GM12801 (cell line): ENCODE results near the gene MPHOSPH9.

ENCODE experiments used
- TF ChIP-seq, protein P1 (sequence below): IDR thresholded peaks from one replicate; pipeline ENCODE4 v1.5.1; 2011; ENCODE audit warnings: control low read depth; ENCODE audit not compliant: insufficient read length; ENCODE audit errors: extremely low read depth

The MPHOSPH9 gene

DNA sequence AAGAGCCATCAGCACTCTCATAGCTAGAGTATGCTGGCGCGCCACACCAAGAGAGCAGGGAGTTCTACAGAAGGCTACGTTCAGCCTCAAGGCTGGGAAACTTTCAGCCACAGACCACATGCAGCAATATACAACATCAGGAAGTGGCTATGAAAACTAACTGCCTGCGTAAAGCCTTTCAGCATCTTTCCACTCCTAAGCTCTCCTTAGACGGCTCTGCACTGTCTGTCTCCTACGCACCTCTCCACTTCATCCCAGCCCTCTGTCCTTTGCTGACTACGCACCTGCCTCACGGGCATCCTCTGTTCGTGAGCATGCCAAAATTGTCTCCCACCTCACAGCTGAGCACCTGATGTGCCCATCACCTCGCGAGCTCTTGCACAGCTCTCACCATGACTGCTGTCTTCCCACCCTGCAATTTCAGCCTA lies 9.7 kb downstream of the MPHOSPH9 start:
- TF ChIP-seq, protein P1, sequence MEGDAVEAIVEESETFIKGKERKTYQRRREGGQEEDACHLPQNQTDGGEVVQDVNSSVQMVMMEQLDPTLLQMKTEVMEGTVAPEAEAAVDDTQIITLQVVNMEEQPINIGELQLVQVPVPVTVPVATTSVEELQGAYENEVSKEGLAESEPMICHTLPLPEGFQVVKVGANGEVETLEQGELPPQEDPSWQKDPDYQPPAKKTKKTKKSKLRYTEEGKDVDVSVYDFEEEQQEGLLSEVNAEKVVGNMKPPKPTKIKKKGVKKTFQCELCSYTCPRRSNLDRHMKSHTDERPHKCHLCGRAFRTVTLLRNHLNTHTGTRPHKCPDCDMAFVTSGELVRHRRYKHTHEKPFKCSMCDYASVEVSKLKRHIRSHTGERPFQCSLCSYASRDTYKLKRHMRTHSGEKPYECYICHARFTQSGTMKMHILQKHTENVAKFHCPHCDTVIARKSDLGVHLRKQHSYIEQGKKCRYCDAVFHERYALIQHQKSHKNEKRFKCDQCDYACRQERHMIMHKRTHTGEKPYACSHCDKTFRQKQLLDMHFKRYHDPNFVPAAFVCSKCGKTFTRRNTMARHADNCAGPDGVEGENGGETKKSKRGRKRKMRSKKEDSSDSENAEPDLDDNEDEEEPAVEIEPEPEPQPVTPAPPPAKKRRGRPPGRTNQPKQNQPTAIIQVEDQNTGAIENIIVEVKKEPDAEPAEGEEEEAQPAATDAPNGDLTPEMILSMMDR, result no peak

DNA sequence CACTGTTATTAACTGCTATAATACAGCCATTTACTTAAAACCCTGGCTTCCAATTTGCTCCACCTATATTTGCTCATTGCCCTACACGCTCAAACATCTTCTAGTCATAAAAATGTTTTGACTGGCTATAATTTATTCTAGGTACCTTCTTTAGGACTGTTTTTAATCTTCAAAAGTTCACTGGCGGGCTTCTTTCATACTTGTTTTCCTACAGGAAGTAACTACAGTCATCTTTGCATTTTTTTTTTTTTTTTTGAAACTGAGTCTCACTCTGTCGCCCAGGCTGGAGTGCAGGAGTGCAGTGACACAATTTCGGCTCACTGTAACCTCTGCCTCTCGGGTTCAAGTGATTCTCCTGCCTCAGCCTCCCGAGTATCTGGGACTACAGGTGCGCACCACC lies 32.5 kb downstream of the MPHOSPH9 start:
- TF ChIP-seq, protein P1, result no peak

DNA sequence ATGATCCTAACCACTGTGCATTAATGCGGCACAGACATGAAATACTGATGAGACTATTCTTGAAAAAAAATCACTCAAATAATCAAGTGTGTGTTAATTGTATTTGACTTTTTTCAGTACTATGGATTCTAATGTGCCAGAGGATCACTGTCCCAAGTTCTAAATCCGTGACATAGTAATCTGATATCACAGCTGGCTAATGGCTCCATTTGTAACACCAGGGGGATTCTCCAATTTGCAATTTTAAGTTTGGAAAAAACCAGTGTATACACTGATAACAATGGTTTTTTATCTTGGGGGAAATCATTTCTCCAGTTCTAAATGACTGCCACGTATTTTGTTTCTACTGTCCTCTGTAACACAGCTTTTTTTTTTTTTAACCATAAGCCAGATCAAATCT lies 33.0 kb downstream of the MPHOSPH9 start:
- TF ChIP-seq, protein P1, result no peak

DNA sequence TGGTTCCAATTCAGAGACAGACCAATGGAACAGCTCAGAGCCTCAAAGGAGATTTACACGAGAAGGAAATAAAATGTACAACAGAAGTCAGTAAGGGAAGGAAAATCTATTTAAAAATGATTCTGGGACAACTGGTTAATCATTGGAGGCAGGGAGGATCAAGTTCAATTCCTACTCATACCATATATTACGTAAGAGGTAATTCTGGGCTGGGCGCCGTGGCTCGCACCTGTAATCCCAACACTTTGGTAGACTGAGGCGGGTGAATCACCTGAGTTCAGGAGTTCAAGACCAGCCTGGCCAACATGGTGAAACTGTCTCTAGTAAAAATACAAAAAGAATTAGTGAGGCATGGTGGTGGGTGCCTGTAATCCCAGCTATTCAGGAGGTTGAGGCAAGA lies 45.3 kb downstream of the MPHOSPH9 start:
- TF ChIP-seq, protein P1, result no peak

DNA sequence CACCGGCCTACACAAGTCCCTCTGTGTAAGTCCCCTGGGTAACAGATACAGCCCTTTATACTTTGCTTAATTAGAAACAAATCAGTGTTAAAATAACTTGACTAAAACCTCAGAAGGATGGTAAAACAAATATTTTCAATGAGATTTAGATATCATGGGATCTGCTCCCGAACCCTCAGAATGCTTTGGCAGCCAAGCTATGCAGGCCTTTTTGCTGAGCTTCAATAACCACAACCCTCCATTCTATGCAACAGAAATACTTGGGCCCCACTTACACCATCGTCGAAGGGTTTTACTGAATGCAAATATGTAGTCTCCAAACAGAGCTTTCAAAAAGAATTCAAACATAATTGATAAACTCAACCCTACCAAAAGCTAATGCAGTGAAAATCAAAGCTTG lies 52.8 kb downstream of the MPHOSPH9 start:
- TF ChIP-seq, protein P1, result no peak

DNA sequence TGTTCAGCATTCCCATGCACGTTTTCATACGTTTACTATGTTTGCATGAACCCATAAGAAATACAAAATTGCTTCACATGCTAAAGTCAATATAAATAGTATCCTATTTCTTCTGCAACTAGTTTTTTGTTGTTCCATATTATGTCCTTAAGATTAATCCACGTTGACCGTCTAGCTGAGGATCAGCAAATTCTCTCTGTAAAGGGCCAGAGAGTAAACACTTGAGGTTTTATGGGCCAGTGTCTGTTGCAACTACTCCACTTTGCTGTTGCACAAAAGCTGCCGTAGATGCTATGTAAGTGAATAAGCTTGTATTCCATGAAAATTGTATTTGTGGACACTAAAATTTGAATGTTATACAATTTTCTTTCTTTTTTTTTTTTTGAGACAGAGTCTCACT lies 61.0 kb downstream of the MPHOSPH9 start:
- TF ChIP-seq, protein P1, result no peak

DNA sequence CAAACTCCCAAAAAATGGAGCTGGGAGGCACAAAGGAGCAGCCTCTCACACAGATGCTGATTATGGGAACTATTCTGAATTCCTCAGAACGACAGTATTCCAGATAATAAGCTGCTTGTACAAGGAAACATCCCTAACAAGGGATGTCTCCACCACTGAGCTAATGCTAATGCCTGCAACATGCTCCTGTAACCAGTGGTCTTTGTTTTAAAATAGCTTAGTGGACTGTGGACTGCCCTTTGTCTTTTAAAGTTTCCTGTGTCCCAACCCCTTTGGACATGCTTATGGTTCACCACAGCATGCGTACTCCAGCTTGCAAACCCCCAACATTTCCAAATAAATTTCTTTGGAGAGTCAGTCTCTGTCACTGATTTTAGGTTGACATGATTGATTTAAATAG lies 65.6 kb downstream of the MPHOSPH9 start:
- TF ChIP-seq, protein P1, result no peak

DNA sequence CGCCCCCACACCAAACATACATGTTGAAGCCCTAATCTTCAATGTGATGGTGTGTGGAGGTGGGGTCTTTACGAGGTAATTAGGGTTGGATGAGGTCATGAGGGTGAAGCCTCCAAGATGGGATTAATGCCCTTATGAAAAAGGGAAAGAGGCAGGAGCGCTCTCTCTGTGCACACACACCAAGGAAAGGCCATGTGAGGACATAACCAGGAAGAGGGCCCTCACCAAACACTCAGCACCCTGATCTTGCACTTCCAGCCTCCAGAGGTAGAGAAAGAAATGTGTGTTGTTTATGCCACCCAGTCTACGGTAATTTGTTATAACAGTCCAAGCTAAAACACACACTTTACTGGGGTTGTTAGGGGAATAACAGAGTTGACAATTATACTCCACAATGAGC lies 67.4 kb downstream of the MPHOSPH9 start:
- TF ChIP-seq, protein P1, result no peak
